ENCODE measurements around the gene CXXC5.

CXXC5 gene

DNA sequence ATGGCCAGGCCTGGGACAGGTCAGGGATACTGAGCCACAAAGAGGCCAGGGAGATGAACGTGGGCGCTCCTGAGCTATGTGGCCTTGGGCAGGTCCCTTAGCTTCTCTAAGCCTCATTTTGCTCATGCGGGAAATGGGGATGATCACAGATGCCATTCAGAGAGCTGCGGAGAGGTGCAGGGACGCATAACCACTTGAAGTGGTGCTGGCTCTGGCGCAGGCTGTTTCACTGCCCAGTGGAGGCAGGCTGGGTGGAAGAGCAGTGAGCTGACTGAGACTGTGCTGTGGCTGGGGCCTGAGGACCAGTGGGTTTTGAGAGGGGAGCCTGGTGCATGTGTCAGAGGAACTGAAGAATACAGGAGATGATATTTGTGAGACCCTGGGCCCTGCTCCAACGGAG is 18.4 kb downstream of the CXXC5 start:
- no peak for DNase-seq (ENCODE audit: low read depth)

DNA sequence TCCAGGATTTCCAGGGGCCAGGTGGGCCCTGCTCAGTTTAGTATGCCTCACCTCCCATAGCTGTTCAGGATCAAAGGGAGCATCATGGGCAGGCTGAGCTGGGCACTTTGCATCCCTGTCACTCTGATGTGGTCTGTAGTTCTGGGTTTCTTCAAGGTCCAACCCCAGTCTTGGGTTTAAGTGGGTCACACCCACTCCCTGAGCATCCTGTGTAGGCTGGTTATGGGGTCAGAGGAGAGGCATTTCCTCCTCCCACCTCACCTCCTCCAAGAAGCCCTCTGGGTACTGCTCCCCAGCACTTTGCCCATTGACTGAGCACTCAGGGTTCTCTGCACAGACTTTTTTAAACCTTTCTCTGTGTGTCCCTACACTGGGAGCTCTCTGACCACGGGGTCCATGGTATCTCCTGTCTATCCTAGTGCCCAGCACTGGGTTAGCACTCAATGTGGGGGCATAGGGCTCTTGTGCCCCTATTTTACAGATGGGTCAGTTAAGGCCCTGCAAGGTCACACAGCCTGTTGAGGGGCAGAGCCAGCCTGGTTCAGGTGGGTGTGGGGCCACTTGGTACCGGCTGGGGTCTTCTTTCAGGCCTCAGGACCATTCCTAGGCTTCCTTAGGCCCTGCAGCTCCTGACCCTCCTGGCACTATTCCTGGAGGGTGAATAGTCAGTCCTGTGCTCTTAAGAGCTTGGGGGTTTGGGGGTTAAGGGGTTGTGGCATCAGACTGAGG is 19.0 kb downstream of the CXXC5 start:
- no peak for DNase-seq (ENCODE audit: low read depth)

DNA sequence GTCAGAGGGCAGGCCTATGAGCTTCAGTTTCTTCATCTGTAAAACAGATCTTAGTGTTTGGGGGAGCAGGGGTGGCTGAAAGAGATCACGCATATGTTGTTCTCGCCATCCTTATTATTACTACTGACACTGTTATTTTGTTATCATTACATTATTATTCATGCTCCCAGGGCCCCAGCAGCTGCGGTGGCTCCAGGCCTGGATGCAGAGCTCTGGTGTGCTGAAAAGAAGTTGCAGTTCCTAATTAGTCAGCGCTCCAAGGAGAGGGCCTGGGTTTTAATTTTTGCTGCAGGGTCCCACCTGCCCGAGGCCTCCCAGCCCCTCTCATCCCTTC is 19.5 kb downstream of the CXXC5 start:
- no peak for DNase-seq (ENCODE audit: low read depth)

DNA sequence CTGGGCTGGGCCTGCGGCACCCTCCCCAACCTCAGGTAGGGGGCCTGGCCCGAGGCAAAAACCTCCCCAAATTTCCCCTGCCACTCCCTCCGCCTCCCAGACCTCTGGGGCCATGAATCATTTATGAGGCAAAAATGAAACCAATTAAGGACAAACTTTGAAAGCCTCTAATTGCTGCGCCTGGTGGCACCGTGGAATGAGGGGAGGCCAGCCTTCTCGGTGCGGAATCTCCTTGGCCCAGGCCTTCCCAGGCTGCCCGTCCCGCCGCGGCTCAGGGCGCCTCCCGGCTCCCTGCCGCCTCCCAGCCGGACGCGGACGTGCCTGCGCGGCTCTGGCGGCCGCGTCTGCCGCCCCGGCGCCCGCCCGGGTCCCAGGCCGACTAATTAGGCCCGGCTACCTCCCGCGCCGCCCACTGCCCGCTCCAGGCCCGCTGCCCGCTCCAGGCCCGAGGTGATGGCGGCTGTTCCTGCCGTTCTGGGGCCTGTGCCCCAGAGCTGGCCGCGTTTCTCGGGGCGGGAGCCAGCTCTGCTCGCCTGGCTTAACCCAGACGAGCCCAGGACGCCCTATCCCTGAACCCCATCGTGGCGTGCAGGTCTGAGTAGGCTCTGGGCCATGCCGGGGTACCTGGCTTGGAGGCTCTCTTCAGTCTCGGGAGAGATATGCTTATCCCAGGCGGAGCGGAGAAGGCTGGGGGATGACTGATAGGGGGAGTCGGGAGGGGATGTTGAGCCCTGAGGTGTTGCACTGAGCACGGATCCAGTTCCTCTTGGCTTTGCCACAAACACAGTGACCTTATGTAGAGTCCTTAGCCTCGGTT is 20.1 kb downstream of the CXXC5 start:
- DNase-seq (ENCODE audit: low read depth) = no peak

DNA sequence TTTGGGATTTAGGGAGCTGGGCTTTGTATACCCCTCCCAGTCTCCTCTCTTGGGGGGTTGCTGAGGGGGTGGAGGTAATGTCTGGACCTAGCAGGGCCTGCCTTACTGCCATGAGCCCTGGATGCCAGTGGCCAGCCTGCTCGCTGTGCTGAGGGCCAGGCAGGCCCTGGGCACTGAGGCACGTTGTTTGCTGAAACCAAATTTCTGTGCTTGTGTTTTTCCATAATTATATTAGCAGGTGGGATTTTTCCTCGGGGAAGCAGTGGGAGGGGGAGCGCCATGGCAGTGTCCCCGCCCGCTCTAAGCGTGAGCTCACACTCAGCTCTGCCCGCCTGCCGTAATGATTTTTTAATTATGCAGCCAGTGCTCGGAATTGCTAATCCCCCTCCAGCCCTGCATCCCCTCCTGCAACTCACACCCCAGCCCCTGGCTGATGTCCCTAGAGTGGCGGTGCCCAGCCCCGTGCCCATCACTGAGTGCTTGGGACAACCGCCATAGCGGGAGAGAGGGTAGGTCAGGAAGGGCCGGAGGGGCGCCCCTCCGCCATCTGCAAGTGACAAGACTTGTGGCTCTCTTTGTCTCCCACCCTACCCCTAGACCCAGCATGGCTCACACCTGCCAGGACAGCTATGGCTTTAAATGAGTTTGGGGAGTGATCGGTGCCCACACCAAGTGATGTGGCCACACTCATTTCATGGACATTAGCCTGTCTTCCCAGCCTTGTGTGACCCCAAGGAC is 20.9 kb downstream of the CXXC5 start:
- DNase-seq (ENCODE audit: low read depth) = no peak

DNA sequence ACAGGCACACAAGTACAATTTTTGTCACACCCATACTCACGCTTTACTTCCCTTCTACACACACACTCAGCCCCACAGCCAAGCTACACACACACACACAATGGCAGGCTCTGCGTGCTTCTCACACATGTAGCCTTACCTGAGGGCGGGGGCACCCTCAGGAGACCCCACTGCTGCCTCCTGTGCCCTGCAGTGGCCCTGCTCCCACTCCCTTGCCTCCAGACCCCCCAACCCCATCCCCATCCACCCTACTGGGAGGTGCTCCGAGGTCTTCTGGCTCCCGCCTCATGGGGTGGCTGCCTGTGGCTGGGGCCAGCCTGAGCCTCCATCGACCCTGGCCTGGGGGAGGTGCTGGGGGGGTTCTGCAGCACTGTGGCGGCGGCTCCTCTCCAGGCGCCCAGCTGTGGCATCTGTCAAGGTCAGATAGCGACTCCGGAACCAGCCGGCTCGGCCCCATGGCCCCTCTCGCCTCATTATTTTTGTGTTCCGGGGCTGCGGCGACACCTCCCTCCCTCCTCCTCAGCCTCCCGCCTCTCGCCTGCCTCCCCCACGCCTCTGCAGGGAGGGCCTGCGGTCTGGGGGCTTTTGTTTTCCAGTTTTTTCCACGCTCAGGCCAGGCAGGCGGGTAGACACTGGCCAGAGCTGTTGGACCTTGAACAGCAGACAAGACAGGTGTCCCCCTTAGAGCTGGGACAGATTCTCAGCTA is 21.7 kb downstream of the CXXC5 start:
- no peak for DNase-seq (ENCODE audit: low read depth)

DNA sequence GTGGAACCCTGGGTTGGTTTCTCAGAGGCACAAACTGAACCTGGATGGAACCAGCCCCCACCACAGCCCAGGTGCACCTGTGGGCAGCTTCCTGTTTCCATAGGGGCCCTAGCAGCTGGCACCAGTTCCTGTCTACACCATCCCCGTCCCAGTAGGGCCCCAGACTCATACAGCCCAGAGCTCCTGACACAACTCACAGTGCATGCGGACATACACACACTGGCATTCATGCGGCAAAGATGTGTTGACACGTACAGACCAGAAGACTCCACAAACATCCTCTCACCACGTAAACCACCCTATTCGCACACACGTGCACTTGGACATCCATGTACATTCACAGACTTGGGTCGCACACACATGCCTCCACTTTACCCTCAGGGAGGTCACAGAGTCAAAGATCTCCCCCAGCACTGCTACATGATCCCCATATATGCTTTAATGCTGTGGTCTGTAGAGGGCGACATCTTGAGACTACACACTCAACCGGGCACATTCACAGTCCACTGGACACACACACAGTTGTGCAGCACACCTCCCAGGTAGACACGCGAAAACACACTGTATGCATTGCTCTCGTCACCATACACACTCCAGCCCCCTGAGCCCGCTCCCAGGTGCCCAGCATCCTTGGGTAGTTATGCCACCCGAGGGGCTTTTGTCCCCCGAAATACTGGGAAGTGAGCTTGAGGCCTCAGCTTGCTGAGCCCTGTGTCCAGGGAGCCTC is 22.4 kb downstream of the CXXC5 start:
- no peak for DNase-seq (ENCODE audit: low read depth)

DNA sequence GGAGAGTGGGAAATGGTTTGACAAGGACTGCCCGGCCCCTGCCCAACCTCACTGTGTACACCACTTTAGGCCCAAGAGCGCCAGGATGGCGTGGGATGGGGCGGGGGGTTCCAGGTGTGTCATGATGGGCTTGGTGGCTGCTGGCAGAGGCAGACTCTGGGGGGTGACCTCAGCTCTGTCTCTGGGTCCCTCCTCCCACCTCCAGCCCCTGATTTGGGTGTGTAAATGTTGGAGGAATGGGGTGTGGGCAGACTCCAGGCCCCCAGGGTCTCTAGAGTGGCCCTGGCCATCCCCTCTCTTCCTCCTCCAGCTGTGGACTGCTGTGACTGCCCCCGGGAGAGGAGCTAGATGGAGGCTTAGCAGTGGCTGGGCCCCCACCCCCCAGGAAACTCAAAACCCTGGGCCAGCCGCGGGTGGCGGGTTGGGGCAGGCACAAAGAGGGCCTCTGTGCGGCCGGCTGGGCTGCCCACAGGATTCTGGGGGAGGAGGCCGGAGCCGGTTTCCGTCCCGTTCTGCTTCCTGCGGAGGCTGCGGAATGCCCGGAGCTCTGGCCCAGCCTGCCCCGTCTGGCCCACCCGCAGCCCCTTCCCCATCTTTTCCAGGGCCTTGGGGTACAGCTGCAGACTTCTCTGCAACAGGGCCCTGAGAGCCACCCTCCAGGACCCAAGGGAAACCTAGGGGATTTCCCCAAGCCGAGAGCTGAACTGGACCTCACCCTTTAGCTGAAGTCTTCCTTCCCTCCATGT is 23.1 kb downstream of the CXXC5 start:
- no peak for DNase-seq (ENCODE audit: low read depth)

DNA sequence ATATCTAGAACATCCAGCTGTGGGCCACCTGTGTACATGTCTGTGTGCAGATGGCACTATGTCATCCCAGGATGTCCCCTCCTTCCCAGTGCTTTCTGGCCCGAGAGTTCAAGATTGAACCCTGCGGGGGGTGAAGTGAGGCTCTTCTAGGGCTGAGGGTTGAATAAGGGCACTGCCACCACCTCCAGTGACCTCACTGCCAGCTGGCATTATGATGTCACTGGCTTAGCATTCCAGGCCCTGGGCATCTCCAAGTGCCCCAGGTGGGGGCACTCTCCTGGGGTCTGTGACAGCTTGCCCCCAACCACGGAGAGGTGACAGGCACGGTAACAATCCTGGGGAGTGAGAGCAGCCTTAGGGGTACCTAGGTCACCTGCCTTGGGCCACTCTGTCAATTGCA is 27.1 kb downstream of the CXXC5 start:
- no peak for DNase-seq (ENCODE audit: low read depth)

DNA sequence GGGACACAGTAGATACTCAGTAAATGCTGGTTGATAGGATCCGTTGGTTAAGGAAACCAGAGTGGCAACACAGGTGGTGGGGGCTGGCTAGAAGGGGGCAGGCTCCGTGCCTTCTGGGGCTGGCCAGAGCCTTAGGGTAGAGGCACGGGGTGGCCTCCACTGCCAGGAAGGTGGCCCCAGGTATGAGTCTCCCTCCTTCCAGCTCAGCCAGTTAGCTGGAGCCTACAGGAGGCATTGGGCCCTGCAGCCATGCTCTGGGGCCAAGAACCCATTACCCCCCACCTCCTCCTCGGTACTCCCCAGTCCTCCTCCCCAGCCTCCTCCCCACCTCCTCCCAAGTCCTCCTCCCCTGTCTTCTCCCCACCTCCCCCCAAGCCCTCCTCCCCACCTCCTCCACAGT is 27.7 kb downstream of the CXXC5 start:
- DNase-seq (ENCODE audit: low read depth) = no peak

DNA sequence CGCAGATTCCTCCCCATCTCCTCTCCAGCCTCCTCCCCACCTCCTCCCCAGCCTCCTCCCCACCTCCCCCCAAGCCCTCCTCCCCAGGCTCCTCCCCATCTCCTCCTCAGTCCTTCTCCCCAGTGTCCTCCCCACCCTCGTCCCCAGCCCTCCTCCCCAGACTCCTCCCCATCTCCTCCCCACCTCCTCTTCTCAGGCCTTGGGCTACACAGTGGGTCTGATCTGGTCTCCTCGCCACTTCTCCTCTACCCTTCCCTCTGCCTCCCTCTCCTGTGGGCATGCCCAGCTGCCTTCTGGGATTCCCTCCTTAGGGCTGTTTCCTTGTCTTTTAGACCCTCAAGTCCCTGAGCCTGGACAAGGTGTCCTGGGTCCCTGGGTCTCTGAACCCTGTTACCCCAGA is 28.3 kb downstream of the CXXC5 start:
- DNase-seq (ENCODE audit: low read depth) = no peak

DNA sequence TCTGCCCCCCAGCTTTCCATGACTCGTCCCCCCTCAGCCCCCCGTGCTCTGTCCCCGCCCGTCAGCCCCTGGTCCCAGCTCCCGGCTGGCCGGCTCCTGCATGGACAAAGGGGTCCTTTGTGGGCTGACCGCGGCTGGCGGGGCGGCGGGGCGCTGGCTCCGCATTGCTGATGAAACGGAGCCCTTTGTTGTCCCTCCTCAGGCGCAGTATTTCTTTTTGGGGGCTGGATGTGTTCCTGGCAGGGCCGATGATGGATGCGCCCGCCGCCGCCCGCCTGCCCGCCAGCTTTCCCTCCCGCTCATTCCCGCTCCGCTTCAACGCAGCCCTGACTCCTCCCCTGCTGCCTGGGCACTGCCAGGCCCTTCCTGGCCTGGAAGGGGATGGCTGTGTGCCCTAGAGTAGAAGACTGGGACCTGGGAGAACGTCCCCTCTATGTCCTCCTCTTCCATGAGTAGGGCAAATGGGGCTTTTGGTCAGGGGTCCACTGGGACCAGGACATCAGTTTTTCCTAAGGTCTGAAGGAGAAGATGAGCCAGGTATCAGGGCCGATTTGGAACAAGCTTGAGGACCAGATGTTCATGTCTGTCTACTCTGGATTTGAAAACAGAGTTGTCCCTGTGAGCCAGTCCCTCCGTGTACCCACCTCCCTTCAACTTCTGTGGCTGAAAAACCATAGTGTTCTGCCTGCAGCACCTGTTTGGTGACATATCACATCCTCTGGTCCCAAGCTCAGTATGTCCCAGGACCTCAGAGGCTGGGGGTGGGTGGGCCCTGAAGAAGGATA is 29.0 kb downstream of the CXXC5 start:
- DNase-seq (ENCODE audit: low read depth) = no peak

DNA sequence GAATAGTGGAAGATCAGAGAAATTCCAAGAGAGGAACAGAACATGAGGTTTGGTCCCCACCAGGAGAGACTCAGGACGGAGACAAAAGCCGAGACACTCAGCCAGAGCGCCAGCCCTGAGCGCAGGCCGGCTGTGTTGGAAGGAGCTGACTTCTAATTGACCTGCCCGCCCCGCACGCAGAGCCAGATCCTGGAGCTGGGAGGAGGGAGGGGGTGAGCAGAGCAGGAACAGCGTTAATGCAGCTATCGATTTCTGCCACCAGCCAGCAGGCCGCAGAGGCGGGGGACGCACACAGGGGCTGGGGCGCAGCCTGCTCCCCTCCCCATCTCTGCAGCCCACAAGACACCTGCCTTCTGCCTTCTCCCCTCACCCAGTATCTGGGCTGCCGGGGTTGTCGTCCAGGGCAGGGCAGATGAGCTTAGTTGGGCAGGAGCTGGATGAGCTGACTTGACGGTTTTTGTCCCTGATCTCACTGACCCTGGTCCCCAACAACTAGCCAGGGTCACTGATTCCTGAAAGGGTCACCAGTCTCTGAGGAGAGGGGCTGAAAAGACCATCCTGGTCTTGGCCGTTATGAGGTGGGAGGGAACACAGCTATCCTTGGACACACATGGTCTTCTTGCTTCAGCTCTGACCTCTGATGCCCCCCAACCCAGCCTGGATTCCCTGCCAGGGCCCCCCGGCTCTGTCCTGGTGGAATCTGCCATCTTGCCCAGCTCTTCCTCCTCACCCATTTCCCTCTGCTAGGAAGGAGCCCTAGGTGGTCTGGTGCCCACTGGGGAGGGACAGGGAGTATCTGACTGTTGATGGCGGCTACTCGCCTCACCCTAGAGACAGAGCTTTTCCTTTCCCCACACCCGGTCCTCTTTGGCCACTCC is 29.8 kb downstream of the CXXC5 start:
- no peak for DNase-seq (ENCODE audit: low read depth)

DNA sequence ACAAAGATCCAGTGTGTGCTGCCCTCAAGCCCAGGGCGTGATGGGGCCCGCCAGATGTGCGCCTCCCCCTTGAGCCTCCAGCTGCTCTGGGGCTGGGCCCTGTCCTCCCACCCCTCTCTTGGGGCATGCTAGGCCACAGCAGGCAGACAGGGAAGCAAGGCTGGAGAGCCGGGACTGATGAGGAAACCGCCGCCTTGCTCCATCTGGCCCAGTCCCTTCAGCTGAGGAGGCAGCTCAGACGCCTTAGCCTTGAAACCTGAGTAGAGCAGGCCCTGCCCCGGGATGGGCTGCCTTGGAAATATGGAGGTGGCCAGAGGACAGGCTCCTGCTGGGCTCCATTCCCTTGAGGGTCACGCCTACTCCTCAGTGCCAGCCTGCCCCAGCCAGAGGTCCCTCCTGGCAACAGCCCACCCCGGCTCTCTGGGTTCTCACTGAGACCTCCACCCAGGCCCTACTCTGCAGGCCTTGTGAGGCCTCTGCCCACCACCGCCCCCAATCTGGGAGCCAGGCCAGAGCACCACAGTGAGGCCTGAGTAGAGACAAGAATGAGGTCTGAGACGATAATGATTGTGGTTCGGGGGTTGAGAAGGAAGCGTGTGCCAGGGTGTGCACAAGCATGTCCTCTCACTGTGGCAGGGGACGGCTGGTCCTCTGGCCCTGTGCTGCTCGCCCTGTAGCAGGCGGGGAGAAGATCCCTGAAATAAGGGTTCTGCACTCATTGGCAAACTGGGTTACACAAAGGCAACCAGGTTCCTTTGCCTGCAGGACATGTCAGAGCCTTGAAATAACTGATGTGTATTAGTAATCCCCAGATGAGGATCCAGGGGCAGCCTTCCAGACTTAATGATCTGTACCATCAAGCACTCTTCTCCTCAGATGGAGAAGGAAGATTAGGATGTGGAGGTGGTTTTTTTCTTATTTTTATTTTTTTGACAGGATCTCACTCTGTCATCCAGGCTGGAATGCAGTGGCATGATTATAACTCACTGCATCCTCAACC is 30.9 kb downstream of the CXXC5 start:
- DNase-seq (ENCODE audit: low read depth) = no peak

DNA sequence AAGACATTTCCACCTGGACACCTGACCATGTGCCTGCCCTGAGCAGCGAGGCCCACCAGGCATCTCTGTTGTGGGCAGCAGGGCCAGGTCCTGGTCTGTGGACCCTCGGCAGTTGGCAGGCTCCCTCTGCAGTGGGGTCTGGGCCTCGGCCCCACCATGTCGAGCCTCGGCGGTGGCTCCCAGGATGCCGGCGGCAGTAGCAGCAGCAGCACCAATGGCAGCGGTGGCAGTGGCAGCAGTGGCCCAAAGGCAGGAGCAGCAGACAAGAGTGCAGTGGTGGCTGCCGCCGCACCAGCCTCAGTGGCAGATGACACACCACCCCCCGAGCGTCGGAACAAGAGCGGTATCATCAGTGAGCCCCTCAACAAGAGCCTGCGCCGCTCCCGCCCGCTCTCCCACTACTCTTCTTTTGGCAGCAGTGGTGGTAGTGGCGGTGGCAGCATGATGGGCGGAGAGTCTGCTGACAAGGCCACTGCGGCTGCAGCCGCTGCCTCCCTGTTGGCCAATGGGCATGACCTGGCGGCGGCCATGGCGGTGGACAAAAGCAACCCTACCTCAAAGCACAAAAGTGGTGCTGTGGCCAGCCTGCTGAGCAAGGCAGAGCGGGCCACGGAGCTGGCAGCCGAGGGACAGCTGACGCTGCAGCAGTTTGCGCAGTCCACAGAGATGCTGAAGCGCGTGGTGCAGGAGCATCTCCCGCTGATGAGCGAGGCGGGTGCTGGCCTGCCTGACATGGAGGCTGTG is 32.4 kb downstream of the CXXC5 start:
- no peak for DNase-seq (ENCODE audit: low read depth)

DNA sequence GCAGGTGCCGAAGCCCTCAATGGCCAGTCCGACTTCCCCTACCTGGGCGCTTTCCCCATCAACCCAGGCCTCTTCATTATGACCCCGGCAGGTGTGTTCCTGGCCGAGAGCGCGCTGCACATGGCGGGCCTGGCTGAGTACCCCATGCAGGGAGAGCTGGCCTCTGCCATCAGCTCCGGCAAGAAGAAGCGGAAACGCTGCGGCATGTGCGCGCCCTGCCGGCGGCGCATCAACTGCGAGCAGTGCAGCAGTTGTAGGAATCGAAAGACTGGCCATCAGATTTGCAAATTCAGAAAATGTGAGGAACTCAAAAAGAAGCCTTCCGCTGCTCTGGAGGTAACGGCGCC is 32.9 kb downstream of the CXXC5 start:
- DNase-seq (ENCODE audit: low read depth) = no peak

DNA sequence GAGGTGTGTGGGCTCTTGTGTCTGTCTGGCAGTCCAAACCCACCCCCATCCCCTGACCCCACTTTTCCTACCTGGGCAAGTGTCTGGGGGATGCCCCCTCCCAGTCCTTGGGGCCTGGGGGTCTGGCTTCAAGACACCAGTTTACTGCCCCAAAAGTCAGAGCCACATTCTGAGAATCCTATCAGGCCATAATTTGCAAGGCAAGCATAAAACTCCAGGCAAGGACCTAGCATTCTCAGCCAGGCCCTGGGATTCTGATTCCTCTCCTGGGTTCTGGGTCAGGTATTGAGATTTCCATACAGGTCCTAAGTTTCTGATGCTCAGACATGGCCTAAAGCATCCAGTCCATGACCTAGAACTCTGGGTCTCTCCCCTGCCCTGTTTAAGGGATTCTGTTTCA is 33.3 kb downstream of the CXXC5 start:
- no peak for DNase-seq (ENCODE audit: low read depth)

Measured in GM04504 (cell line).